ENCODE measurements around the gene SVOP.

The SVOP gene

DNA sequence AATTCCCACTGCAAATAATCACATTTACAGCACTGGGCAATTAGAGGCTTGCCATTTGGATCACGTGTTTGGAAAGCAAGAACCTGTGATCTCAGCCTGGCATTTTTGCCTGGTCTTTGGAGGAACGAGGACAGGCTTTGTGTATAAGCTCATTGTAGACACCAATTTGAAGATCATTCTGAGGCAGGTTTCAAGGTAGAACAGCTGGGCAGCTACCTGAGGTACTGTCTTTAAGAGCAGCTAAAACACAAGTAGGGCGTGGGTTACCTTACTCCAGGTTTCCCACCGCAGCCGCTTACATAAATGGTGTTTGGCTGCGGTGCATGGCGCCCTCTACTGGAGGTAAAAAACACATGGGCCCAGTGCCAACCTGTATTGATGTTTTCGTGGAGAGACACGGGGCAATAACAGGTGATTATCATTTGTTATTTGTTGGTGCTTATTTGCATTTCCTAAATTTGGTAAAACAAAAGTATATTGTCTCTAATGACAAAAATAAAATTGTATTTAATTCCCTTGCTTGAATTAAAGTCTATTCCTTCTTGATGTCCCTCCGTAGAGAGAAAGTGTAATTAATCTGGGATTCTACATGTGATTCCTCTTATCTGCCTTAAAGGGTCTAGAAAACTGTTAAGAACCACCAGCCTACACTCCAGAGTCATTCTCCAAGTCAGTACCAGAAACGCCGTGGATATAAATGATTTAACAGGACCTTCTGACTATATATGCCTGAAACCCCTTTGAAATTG, 69.7 kb downstream of the SVOP start:
- in situ Hi-C loops (cut with HindIII; ENCODE audit: low pct_ligation_motif_present, low pct_unique_long_range_greater_than_20kb, low sequenced_read_pairs) = no loop called here
- peak; percentile 78 for DNase-seq

DNA sequence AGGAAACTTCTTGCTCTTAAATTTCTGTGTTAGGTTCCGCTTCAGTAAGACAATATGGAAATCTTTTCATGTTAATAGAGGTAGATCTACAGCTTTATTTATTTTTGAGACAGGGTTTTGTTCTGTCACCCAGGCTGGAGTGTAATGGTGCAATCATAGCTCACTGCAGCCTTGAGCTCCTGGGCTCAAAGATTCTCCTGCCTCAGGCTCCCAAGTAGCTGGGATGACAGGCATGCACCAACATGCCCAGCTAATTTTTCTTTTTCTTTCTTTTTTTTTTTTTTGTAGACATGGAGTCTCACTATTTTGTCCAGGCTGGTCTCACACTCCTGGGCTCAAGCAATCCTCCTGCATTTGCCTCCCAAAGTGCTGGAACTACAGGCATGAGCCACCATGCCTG, 70.9 kb downstream of the SVOP start:
- DNase-seq = no peak
- in situ Hi-C loops (cut with HindIII; ENCODE audit: low pct_ligation_motif_present, low pct_unique_long_range_greater_than_20kb, low sequenced_read_pairs) = no loop called here

DNA sequence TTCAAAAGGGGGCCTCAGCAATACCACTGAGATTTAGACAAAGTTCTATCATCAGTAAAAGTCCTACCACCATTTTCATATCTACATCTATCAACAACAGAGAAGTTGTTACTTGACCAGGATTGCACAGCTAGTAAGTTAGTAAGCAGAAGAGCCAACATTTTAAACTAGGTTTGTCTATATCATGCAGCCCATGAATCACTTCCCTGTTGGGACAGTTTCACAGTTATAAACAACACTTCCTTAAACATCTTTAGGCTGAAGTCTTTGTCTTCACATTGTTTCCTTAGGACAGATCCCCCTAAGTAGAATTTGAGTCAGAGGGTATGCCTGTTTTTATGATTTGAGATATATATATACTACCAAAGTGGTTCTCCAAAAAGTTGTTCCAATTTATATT, 72.5 kb downstream of the SVOP start:
- in situ Hi-C loops (cut with HindIII; ENCODE audit: low pct_ligation_motif_present, low pct_unique_long_range_greater_than_20kb, low sequenced_read_pairs) = no loop called here

GRCh38 chr12:108947097-108947496, 73.8 kb downstream of the SVOP start:
- no peak for DNase-seq
- in situ Hi-C loops (cut with HindIII; ENCODE audit: low pct_ligation_motif_present, low pct_unique_long_range_greater_than_20kb, low sequenced_read_pairs) = no loop called here

More for the DNA sequence above, 72.5 kb downstream of the SVOP start:
- no peak for DNase-seq

GRCh38 chr12:108940138-108940537, 80.7 kb downstream of the SVOP start:
- no peak for DNase-seq
- in situ Hi-C loops (cut with HindIII; ENCODE audit: low pct_ligation_motif_present, low pct_unique_long_range_greater_than_20kb, low sequenced_read_pairs) = no loop called here

- in situ Hi-C loops (cut with HindIII; ENCODE audit: low pct_ligation_motif_present, low pct_unique_long_range_greater_than_20kb, low sequenced_read_pairs) = no loop called here
- DNase-seq = peak; percentile 13
These were observed 81.3 kb downstream of the SVOP start for GRCh38 chr12:108939594-108939993.

DNA sequence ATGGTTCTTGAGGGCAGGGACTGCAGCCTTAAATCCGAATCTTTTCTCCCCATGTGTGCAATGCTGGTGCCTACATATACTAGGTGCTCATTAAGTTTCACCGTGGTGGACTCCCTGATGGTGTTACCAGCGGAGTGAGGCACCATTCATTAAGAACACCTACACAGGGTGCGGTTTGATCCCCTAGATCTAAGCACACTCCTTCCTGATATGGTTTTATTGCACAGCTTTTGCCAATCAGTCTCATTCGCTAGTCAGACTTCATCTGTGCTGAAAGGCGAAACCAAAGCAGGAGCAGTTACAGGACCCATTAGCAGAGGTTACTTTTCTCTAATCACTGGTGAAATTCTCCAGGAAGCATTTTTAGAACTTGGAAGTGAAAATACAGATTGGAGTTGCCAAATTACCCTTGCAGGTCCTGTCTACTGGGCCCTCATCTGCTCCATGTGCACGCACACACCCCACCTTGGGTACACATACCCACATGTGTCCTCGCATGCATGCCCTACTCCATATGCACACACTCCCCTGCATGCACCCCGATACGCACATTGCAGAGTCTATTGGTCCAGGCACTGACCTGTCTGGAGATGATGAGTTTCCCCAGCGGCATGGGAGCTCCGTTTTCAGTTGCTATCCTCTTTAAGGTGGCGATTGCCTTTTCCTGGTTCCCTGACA, 82.5 kb downstream of the SVOP start:
- DNase-seq = no peak
- in situ Hi-C loops (cut with HindIII; ENCODE audit: low pct_ligation_motif_present, low pct_unique_long_range_greater_than_20kb, low sequenced_read_pairs) = no loop called here

GRCh38 chr12:108935159-108935763, 85.6 kb downstream of the SVOP start:
- in situ Hi-C loops (cut with HindIII; ENCODE audit: low pct_ligation_motif_present, low pct_unique_long_range_greater_than_20kb, low sequenced_read_pairs) = no loop called here
- no peak for DNase-seq

DNA sequence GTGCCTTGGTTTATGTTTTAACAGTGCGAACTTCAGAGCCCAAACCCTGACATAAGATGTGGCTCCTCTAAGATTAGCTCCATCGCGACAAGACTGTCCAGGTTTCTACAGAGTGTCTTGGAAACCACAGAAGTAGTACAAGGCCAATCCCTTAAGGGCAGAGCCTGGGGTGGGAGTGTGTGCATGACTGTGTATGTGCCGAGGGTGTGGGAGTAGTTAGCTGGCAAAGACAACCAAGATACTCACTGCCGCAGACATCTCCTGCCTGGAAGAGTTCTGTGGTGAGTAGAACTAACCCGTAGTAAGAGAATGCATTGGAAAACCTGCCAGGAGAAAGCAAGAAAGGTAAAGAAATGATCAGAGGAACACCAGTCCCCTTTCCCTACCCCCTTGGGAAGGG, 86.9 kb downstream of the SVOP start:
- in situ Hi-C loops (cut with HindIII; ENCODE audit: low pct_ligation_motif_present, low pct_unique_long_range_greater_than_20kb, low sequenced_read_pairs) = no loop called here
- no peak for DNase-seq

- in situ Hi-C loops (cut with HindIII; ENCODE audit: low pct_ligation_motif_present, low pct_unique_long_range_greater_than_20kb, low sequenced_read_pairs) = no loop called here
- DNase-seq = no peak
These were observed 90.1 kb downstream of the SVOP start for GRCh38 chr12:108930756-108931155.

GRCh38 chr12:108930155-108930554, 90.7 kb downstream of the SVOP start:
- in situ Hi-C loops (cut with HindIII; ENCODE audit: low pct_ligation_motif_present, low pct_unique_long_range_greater_than_20kb, low sequenced_read_pairs) = no loop called here
- no peak for DNase-seq

- in situ Hi-C loops (cut with HindIII; ENCODE audit: low pct_ligation_motif_present, low pct_unique_long_range_greater_than_20kb, low sequenced_read_pairs) = no loop called here
- no peak for DNase-seq
These were observed 92.2 kb downstream of the SVOP start for GRCh38 chr12:108928695-108929094.

DNA sequence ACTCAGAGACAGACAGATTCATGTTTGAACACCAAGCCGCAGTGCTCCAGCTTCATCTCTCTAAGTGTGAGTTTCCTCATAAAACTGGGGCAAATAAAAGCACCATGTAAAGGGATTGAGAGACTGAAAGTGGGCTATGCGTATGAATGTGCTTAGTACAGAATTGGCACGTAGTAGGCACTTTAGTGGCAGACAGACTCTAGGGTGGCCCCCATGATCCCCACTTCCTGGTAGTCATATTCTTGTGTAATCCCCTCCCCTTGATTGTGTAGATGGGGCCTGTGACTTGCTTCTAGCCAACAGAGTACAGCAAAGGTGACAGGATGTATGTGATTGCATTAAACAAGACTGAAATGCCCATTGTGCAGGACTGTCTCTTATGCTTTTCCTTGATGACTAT, 98.0 kb downstream of the SVOP start:
- in situ Hi-C loops (cut with HindIII; ENCODE audit: low pct_ligation_motif_present, low pct_unique_long_range_greater_than_20kb, low sequenced_read_pairs) = no loop called here
- DNase-seq = no peak

DNA sequence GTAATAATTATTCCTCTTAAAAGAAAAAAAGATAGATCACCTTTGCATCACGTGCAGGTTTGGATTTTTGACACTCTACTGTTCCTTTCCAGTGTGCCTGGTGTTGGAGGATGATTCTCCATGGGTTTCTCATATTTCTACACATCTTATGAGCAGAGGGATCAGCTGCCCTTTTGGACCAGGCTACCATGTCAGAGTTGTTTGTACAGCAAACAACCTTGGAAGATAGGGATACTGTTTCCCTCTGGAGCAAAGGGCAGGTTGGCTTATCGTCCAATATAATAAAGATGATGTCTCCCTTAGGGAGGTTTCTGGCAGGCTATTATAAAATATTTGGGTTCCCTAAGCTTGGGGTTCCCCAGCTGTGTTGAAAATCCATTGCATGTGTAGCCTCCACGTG, 98.9 kb downstream of the SVOP start:
- in situ Hi-C loops (cut with HindIII; ENCODE audit: low pct_ligation_motif_present, low pct_unique_long_range_greater_than_20kb, low sequenced_read_pairs) = no loop called here
- DNase-seq = no peak

GRCh38 chr12:108918960-108919642, 101.8 kb downstream of the SVOP start:
- in situ Hi-C loops (cut with HindIII; ENCODE audit: low pct_ligation_motif_present, low pct_unique_long_range_greater_than_20kb, low sequenced_read_pairs) = no loop called here
- DNase-seq = no peak

GRCh38 chr12:108918206-108918605, 102.7 kb downstream of the SVOP start:
- no peak for DNase-seq
- in situ Hi-C loops (cut with HindIII; ENCODE audit: low pct_ligation_motif_present, low pct_unique_long_range_greater_than_20kb, low sequenced_read_pairs) = no loop called here

DNA sequence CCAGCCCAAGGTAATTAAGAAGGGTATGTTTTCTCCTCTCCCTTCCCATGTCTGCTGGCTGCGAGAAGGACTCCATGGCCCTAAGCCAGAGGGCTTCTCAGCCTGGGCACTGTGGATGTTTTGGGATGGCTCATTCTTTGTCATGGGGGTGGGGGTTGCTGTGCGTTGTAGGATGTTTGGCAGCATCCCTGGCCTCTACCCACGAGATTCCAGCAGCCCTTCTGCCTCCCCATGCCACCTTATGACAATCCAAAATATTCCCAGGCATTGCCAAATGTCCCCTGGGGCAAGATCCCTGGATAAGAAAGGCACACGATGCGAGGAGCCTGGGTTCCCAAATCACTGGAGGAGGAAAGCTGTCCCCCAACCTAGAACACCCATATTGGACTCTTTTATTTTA, 104.5 kb downstream of the SVOP start:
- no peak for DNase-seq
- in situ Hi-C loops (cut with HindIII; ENCODE audit: low pct_ligation_motif_present, low pct_unique_long_range_greater_than_20kb, low sequenced_read_pairs) = no loop called here

DNA sequence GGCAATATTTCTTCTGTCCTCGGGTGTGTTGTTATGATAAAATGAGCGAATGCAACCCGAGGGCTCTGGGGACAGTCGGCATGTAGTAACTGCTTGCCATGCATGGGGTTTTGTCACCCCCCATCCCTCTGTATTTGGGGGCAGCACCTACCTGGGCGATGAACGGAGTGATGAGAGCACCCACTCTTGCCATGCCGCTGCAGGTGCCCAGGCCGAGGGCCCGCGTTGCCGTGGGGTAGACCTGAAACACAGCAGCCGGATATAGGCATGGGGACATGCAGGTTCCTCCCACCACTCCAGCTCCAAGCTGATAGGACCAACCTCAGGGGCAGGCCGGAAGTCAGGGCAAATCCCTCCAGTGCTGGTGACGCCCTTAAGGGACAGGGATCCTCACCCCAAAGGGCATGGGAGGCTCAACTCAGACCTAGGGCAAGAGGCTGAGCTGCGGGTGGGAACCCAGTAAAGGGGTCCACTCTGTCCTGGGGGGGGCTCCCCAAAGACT, 105.2 kb downstream of the SVOP start:
- DNase-seq = no peak
- in situ Hi-C loops (cut with HindIII; ENCODE audit: low pct_ligation_motif_present, low pct_unique_long_range_greater_than_20kb, low sequenced_read_pairs) = no loop called here

DNA sequence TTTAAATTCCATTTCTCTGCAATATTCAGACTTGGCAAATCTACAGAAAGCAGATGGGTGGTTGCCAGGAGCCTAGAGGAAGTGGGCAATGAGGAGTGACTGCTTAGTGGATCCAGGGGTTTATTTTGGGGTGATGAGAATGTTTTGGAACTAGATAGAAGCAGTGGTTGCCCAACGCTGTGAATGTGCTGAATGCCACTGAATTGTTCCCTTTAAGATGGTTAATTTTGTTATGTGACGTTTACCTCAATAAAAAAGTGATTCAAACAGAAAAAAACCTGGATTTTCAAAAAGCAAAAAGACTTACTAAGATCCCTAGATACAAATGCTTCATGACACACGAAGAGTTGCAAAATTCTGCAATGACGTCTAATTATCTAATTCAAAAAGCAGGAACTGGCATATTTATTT, 106.7 kb downstream of the SVOP start:
- in situ Hi-C loops (cut with HindIII; ENCODE audit: low pct_ligation_motif_present, low pct_unique_long_range_greater_than_20kb, low sequenced_read_pairs) = no loop called here
- DNase-seq = no peak

All from ACHN (cell line).